ENCODE results near the gene STAC2. TPM values are rescaled to one million over a fixed set of nuclear protein-coding genes. Genes with fewer than 3 reads are reported as not detected.

STAC2 gene
- total RNA-seq, 1 experiment from 2014 or later, result 0.17 TPM

GRCh38 chr17:39209317-39210092 is 16.2 kb downstream of the STAC2 start:
- no peak for DNase-seq
- peaks cover 8% of the 10 kb centered on the region for H4K20me1 ChIP-seq (ENCODE audit: insufficient read depth)
- no peaks in the 10 kb centered on the region for H3K9me3 ChIP-seq (ENCODE audit: insufficient read depth, low read depth)
- no peaks in the 10 kb centered on the region; the same call in 1 of the 2 replicates for H3K36me3 ChIP-seq (ENCODE audit: low read depth)
- no peak overlapping the region for H3K4me2 ChIP-seq
- intact Hi-C loops (cut with micrococcal nuclease; ENCODE audit: unreplicated experiment), result loop anchor here (5.0 kb wide), 1 partner anchor 413 kb away; no protein-coding TSS in a partner anchor
- no peak overlapping the region for H2AFZ ChIP-seq
- no peaks in the 10 kb centered on the region for H3K27me3 ChIP-seq (ENCODE audit: insufficient read depth, low read depth)
- H3K79me2 ChIP-seq (ENCODE audit: low read depth), result no peaks in the 10 kb centered on the region
- no TSS peak for BruUV-seq (replicated peaks)
- H3K4me1 ChIP-seq (replicated peaks; ENCODE audit: insufficient read depth), result no peaks in the 10 kb centered on the region
- ChIA-PET CTCF (interaction anchor here (0.6 kb wide), 1 partner anchor 35 kb away, joined by 4 read pairs; no protein-coding TSS in a partner anchor), POLR2A (ENCODE audit: unreplicated experiment) (no interaction called here)
- H3K27ac ChIP-seq, result no peak overlapping the region
- TF ChIP-seq EZH2 (IDR thresholded peaks at IDR 0.05; ENCODE audit: low read depth), result no peak
- TF ChIP-seq CTCF (conservative IDR thresholded peaks at IDR 0.05), result no peak
- H3K4me3 ChIP-seq, result no peak overlapping the region
- no peaks in the 10 kb centered on the region for H3K9me2 ChIP-seq (ENCODE audit: insufficient read depth)
- H3F3A ChIP-seq (ENCODE audit: insufficient read depth, low read depth), result peaks cover 35% of the 10 kb centered on the region

- POLR2A ChIA-PET (ENCODE audit: unreplicated experiment), result no interaction called here
These were observed 16.9 kb downstream of the STAC2 start for GRCh38 chr17:39208893-39209292.

GRCh38 chr17:39208136-39208535 is 17.6 kb downstream of the STAC2 start:
- TF ChIP-seq EZH2 (IDR thresholded peaks at IDR 0.05; ENCODE audit: low read depth) (no peak), CTCF (conservative IDR thresholded peaks at IDR 0.05) (no peak)
- H3K27me3 ChIP-seq (ENCODE audit: insufficient read depth, low read depth), result no peaks in the 10 kb centered on the region
- H2AFZ ChIP-seq, result no peak overlapping the region
- no TSS peak for BruUV-seq (replicated peaks)
- POLR2A ChIA-PET (ENCODE audit: unreplicated experiment), result interaction anchor here (0.8 kb wide), 1 partner anchor 232 kb away, joined by 5 read pairs; no protein-coding TSS in a partner anchor
- CTCF ChIA-PET, result interaction anchor here (0.7 to 2.5 kb wide), 3 partner anchors 28 to 994 kb away, joined by 6 to 10 read pairs (median 6); no protein-coding TSS in a partner anchor
- H4K20me1 ChIP-seq (ENCODE audit: insufficient read depth), result peaks cover 22% of the 10 kb centered on the region
- H3K36me3 ChIP-seq (ENCODE audit: low read depth), result peaks cover 9% of the 10 kb centered on the region
- H3K9me2 ChIP-seq (ENCODE audit: insufficient read depth), result no peaks in the 10 kb centered on the region
- no peak overlapping the region for H3K4me2 ChIP-seq
- no peak for DNase-seq
- peaks cover 4% of the 10 kb centered on the region; the same call in 1 of the 2 replicates for H3K79me2 ChIP-seq (ENCODE audit: low read depth)
- intact Hi-C loops (cut with micrococcal nuclease; ENCODE audit: unreplicated experiment), result loop anchor here (5.0 kb wide), 1 partner anchor 414 kb away; no protein-coding TSS in a partner anchor
- no peaks in the 10 kb centered on the region for H3K9me3 ChIP-seq (ENCODE audit: insufficient read depth, low read depth)
- peaks cover 42% of the 10 kb centered on the region for H3F3A ChIP-seq (ENCODE audit: insufficient read depth, low read depth)
- H3K27ac ChIP-seq, result no peak overlapping the region
- H3K4me3 ChIP-seq, result no peak overlapping the region
- H3K4me1 ChIP-seq (replicated peaks; ENCODE audit: insufficient read depth), result no peaks in the 10 kb centered on the region

More at GRCh38 chr17:39208893-39209292, 16.9 kb downstream of the STAC2 start:
- DNase-seq, result no peak
- intact Hi-C loops (cut with micrococcal nuclease; ENCODE audit: unreplicated experiment), result loop anchor here (5.0 kb wide), 1 partner anchor 413 kb away; no protein-coding TSS in a partner anchor
- Histone ChIP-seq H3K9me3 (ENCODE audit: insufficient read depth, low read depth) (no peaks in the 10 kb centered on the region), H3K36me3 (ENCODE audit: low read depth) (peaks cover 1% of the 10 kb centered on the region), H3K4me2 (no peak overlapping the region), H3K4me3 (no peak overlapping the region), H3K79me2 (ENCODE audit: low read depth) (0 out of 2 replicates have a peak, but pooled peaks cover under 1% of the 10 kb centered on the region), H3K27me3 (ENCODE audit: insufficient read depth, low read depth) (no peaks in the 10 kb centered on the region), H3K9me2 (ENCODE audit: insufficient read depth) (no peaks in the 10 kb centered on the region), H2AFZ (no peak overlapping the region), H3K4me1 (replicated peaks; ENCODE audit: insufficient read depth) (no peaks in the 10 kb centered on the region), H4K20me1 (ENCODE audit: insufficient read depth) (peaks cover 14% of the 10 kb centered on the region), H3K27ac (no peak overlapping the region), H3F3A (ENCODE audit: insufficient read depth, low read depth) (peaks cover 41% of the 10 kb centered on the region)
- CTCF ChIA-PET, result interaction anchor here (0.6 kb wide), 1 partner anchor 36 kb away, joined by 4 read pairs; no protein-coding TSS in a partner anchor
- TF ChIP-seq CTCF (conservative IDR thresholded peaks at IDR 0.05) (no peak), EZH2 (IDR thresholded peaks at IDR 0.05; ENCODE audit: low read depth) (no peak)
- no TSS peak for BruUV-seq (replicated peaks)

All from PC-9 (cell line).